PC-3 (cell line): ENCODE results near the gene RNF11. TPM values are rescaled to one million over a fixed set of nuclear protein-coding genes. Genes with fewer than 3 reads are reported as not detected.

Source experiments
- ATAC-seq: fragments of 200-7000 bp; cut with Tn5 transposase; 2 replicates; pipeline ENCODE4 v1.9.1; 2020; ENCODE audit warnings: mild to moderate bottlenecking, moderate library complexity
- BruUV-seq: library from RNA; stranded (reverse); fragments of 400-500 nt; replicated peaks from 2 replicates; lab custom pipeline; 2021; lab: Mats Ljungman, UMichigan
- CTCF ChIA-PET: fragments of 300-600 bp; sonication (Branson Sonifier 250); formaldehyde crosslinking; loops from one replicate; lab custom pipeline; 2022; ENCODE audit warnings: antibody characterized with exemption; lab: Charles Lee
- POLR2A ChIA-PET: fragments of 300-600 bp; sonication (Branson Sonifier 250); formaldehyde crosslinking; loops from one replicate; lab custom pipeline; 2022; ENCODE audit warnings: antibody characterized with exemption; ENCODE audit not compliant: unreplicated experiment; lab: Charles Lee
- DNase-seq: peaks from one replicate; pipeline ENCODE4 v3.0.0-alpha.2; 2015
- H2AFZ ChIP-seq: fragments of 300-600 bp; sonication (generic); 2 replicates; pipeline ENCODE4 v1.6.0; 2016; ENCODE audit warnings: antibody characterized with exemption, low read length
- H3F3A ChIP-seq: fragments of 300-600 bp; sonication (generic); one replicate; pipeline ENCODE4 v1.6.0; 2017; ENCODE audit warnings: antibody characterized with exemption, low read length, control low read depth, mild to moderate bottlenecking; ENCODE audit not compliant: unreplicated experiment
- H3K27ac ChIP-seq: fragments of 300-600 bp; sonication (generic); 2 replicates; pipeline ENCODE4 v1.5.1; 2016; ENCODE audit warnings: mild to moderate bottlenecking, low read length
- H3K27me3 ChIP-seq: fragments of 300-600 bp; sonication (generic); 2 replicates; pipeline ENCODE4 v1.6.1; 2016; ENCODE audit warnings: low read length, mixed read lengths
- H3K36me3 ChIP-seq: fragments of 300-600 bp; sonication (generic); 2 replicates; pipeline ENCODE4 v1.6.1; 2016; ENCODE audit warnings: low read depth, mixed run types, low read length, mixed read lengths
- H3K4me1 ChIP-seq: fragments of 300-600 bp; sonication (generic); 2 replicates; pipeline ENCODE4 v1.5.1; 2016; ENCODE audit warnings: low read length; ENCODE audit not compliant: insufficient read depth
- H3K4me2 ChIP-seq: fragments of 300-600 bp; sonication (generic); 2 replicates; pipeline ENCODE4 v1.6.0; 2016; ENCODE audit warnings: low read length
- H3K4me3 ChIP-seq: fragments of 300-600 bp; sonication (generic); 2 replicates; pipeline ENCODE4 v1.5.1; 2016; ENCODE audit warnings: mild to moderate bottlenecking, low read length, mixed read lengths
- H3K79me2 ChIP-seq: fragments of 300-600 bp; sonication (generic); 2 replicates; pipeline ENCODE4 v1.6.1; 2017; ENCODE audit warnings: low read length, mixed read lengths
- H3K9ac ChIP-seq: fragments of 300-600 bp; sonication (generic); 2 replicates; pipeline ENCODE4 v1.6.0; 2016; ENCODE audit warnings: mild to moderate bottlenecking, low read length
- H3K9me2 ChIP-seq: fragments of 300-600 bp; sonication (generic); replicated peaks from 2 replicates; pipeline ENCODE4 v1.6.1; 2016; ENCODE audit warnings: mixed run types, low read length, mixed read lengths
- H3K9me3 ChIP-seq: fragments of 300-600 bp; sonication (generic); 2 replicates; pipeline ENCODE4 v1.6.1; 2016; ENCODE audit warnings: low read length, mixed read lengths
- H4K20me1 ChIP-seq: fragments of 300-600 bp; sonication (generic); 2 replicates; pipeline ENCODE4 v1.6.1; 2016; ENCODE audit warnings: low read length, mixed read lengths
- EZH2 ChIP-seq: fragments of 300-600 bp; sonication (generic); IDR thresholded peaks from one replicate; pipeline ENCODE4 v1.6.1; 2017; ENCODE audit warnings: antibody characterized with exemption, mild to moderate bottlenecking, low read length; ENCODE audit not compliant: unreplicated experiment
- EZH2phosphoT487 ChIP-seq: fragments of 300-600 bp; sonication (generic); IDR thresholded peaks from 2 replicates; pipeline ENCODE4 v1.6.1; 2018; ENCODE audit warnings: mild to moderate bottlenecking, antibody characterized with exemption, low read length, borderline replicate concordance
- intact Hi-C: fragments of 100-400 bp; cut with micrococcal nuclease; formaldehyde crosslinking; loops from 2 replicates; pipeline ENCODE4 v1.9.0; 2023
- total RNA-seq: library from RNA; depleted of rRNA; stranded (reverse); fragments of >200 nt; gene quantifications from 2 replicates; pipeline ENCODE4 v1.2.3, GENCODE V29; 2014
- TF ChIP-seq, protein P1 (sequence below): fragments of 300-600 bp; sonication (generic); conservative IDR thresholded peaks from 2 replicates; pipeline ENCODE4 v1.5.1; 2017; ENCODE audit warnings: antibody characterized with exemption, low read depth, mild to moderate bottlenecking, low read length

The RNF11 gene
- total RNA-seq, 1 experiment from 2014 or later: 169 TPM

DNA sequence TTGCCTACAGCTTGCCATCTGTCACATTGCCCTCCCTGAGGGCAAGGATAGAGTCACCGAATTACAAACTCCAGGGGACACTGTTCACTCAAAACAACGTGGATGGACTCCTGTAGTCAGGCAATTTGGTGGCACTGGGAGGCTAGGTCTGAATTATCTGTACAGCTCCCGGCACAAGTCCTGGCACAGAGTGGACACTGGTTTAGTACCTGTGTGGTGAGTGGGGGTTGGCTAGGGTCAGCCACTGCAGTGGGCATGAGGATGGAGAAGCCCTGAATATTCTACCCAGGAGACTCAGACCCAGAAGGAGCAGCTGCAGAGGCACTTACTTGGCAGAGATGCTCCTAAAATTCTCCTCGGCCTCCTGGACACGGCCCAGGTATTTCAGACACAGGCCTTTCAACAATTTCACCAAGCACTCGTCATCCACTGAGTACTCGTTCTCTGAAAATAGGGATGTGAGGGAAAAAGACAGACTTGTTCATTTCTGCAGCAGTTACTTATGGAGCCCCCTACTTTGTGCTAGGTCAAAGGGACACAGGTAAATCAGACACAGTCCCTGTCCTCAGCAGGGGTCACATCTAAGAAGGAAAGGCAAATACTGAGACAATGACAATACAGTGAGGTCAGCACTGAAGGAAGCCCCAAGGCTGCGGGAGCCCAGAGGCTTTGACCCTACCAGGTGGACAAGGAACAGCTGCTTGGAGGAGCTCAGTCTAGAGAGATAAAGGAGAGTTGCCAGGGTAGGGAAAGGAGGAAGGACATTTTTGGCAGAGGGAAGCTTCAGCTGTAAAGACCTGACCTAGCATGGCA, 53.8 kb downstream of the RNF11 start:
- no peak for ATAC-seq

DNA sequence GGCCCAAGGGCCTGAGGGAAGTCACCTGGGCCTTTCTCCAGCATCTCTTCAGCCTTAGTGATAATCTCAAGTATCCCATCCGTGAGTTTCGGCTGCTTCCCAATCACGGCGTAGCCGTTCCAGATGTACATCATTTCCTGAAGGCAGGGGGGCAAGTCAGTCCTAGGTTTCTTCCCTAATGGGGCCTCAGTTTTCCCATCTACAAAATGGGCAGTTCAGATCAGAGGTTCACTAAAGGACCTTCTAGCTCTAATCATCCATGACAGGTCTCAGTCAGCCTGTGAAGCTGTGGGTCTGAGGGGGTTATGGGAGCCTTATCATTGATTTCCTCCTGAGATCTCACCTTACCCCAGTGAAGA, 54.4 kb downstream of the RNF11 start:
- TF ChIP-seq EZH2phosphoT487: no peak
- TF ChIP-seq EZH2: no peak
- TF ChIP-seq, protein P1, sequence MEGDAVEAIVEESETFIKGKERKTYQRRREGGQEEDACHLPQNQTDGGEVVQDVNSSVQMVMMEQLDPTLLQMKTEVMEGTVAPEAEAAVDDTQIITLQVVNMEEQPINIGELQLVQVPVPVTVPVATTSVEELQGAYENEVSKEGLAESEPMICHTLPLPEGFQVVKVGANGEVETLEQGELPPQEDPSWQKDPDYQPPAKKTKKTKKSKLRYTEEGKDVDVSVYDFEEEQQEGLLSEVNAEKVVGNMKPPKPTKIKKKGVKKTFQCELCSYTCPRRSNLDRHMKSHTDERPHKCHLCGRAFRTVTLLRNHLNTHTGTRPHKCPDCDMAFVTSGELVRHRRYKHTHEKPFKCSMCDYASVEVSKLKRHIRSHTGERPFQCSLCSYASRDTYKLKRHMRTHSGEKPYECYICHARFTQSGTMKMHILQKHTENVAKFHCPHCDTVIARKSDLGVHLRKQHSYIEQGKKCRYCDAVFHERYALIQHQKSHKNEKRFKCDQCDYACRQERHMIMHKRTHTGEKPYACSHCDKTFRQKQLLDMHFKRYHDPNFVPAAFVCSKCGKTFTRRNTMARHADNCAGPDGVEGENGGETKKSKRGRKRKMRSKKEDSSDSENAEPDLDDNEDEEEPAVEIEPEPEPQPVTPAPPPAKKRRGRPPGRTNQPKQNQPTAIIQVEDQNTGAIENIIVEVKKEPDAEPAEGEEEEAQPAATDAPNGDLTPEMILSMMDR: no peak
- intact Hi-C loops: no loop called here
- ChIA-PET POLR2A (no interaction called here), CTCF (no interaction called here)
- DNase-seq: no peak
- Histone ChIP-seq H3F3A (no peaks in the 10 kb centered on the region), H3K79me2 (no peaks in the 10 kb centered on the region), H3K9me2 (no peaks in the 10 kb centered on the region), H2AFZ (no peak overlapping the region), H3K4me2 (no peak overlapping the region), H3K27ac (no peak overlapping the region), H3K36me3 (no peaks in the 10 kb centered on the region), H3K9ac (no peak overlapping the region), H3K9me3 (no peaks in the 10 kb centered on the region), H3K4me1 (no peaks in the 10 kb centered on the region), H3K27me3 (no peaks in the 10 kb centered on the region), H4K20me1 (no peaks in the 10 kb centered on the region), H3K4me3 (no peak overlapping the region)
- no TSS peak for BruUV-seq
- ATAC-seq: no peak

More for the DNA sequence above, 53.8 kb downstream of the RNF11 start:
- H3K9me2 ChIP-seq: no peaks in the 10 kb centered on the region
- H3K36me3 ChIP-seq: no peaks in the 10 kb centered on the region
- no peak overlapping the region for H3K9ac ChIP-seq
- DNase-seq: no peak
- H3F3A ChIP-seq: no peaks in the 10 kb centered on the region
- H4K20me1 ChIP-seq: no peaks in the 10 kb centered on the region
- no peaks in the 10 kb centered on the region for H3K9me3 ChIP-seq
- ChIA-PET POLR2A (no interaction called here), CTCF (no interaction called here)
- no peak overlapping the region for H3K4me2 ChIP-seq
- H3K79me2 ChIP-seq: no peaks in the 10 kb centered on the region
- no peaks in the 10 kb centered on the region for H3K27me3 ChIP-seq
- BruUV-seq: no TSS peak
- no peak overlapping the region for H2AFZ ChIP-seq
- TF ChIP-seq, protein P1: no peak
- TF ChIP-seq EZH2 (no peak), EZH2phosphoT487 (no peak)
- H3K4me1 ChIP-seq: no peaks in the 10 kb centered on the region
- no peak overlapping the region for H3K4me3 ChIP-seq
- H3K27ac ChIP-seq: no peak overlapping the region
- intact Hi-C loops: no loop called here

DNA sequence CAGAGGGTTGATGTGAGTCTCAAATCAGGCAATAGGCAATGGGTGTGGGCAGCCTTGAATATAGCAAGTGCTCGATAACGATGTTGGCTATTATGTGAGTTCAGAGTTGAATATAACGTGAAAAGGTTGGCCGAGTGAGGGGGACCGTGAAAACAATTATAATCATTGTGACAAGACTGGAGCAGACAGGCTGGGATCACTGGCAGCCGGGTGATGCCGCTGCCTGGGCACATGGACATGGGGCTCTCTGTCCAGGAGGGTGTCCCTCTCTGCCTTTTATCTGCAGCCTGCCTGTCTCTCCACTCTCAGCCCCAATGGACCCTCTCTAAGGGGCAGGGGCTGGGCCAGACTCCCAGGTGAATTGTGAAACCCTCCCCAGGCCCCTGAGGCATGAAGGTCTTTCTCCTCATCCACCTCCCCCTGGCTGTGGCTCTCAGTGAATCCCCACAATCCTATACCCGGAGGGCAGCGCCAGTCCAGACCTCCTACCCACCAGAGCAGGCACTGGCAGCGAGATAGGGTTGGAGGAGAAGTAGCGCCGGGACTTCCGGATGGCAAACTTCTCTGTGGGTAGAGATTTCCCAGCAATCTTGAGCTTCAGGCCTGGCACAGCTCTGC, 57.9 kb downstream of the RNF11 start:
- TF ChIP-seq EZH2phosphoT487 (no peak), EZH2 (no peak)
- TF ChIP-seq, protein P1: no peak
- no peak for ATAC-seq
- no peak overlapping the region for H3K27ac ChIP-seq
- no peak for DNase-seq
- ChIA-PET CTCF (no interaction called here), POLR2A (no interaction called here)
- no peak overlapping the region for H2AFZ ChIP-seq
- BruUV-seq: no TSS peak
- no peak overlapping the region for H3K9ac ChIP-seq
- no peaks in the 10 kb centered on the region for H3K79me2 ChIP-seq
- no peaks in the 10 kb centered on the region for H3K27me3 ChIP-seq
- H3F3A ChIP-seq: no peaks in the 10 kb centered on the region
- no peaks in the 10 kb centered on the region for H3K9me3 ChIP-seq
- H3K4me2 ChIP-seq: no peak overlapping the region
- intact Hi-C loops: no loop called here
- H3K36me3 ChIP-seq: no peaks in the 10 kb centered on the region
- H4K20me1 ChIP-seq: no peaks in the 10 kb centered on the region
- 0 out of 2 replicates have a peak, but pooled peaks cover 4% of the 10 kb centered on the region for H3K4me1 ChIP-seq
- H3K9me2 ChIP-seq: no peaks in the 10 kb centered on the region
- H3K4me3 ChIP-seq: no peak overlapping the region
